ENCODE data around the gene UBE2F.
"Not testable (repeated sequence)": the region's sequence is repeated elsewhere in the genome, so short reads cannot be mapped to it uniquely, and the experiment has no call there.

Gene UBE2F

GRCh38 chr2:238057696-238058575 is 91.1 kb downstream of the UBE2F start:
- not testable (repeated sequence) for DNase-seq

GRCh38 chr2:238059505-238059904 is 92.7 kb downstream of the UBE2F start:
- DNase-seq: no peak

- no peak for DNase-seq
These were observed 93.3 kb downstream of the UBE2F start for GRCh38 chr2:238060096-238060541.

- peak; percentile 99 for DNase-seq
These were observed 93.9 kb downstream of the UBE2F start, which contains the start of gene SCLY for GRCh38 chr2:238060542-238061314. Gene SCLY (plus strand): TSS chr2:238061001. CDS start chr2:238061055, 54 bp downstream.

GRCh38 chr2:238061315-238062202 is 94.7 kb downstream of the UBE2F start:
- peak; percentile 12 for DNase-seq

- DNase-seq: no peak
These were observed 96.8 kb downstream of the UBE2F start for GRCh38 chr2:238063414-238064189.

- DNase-seq: no peak
These were observed 97.6 kb downstream of the UBE2F start for GRCh38 chr2:238064376-238064775.

GRCh38 chr2:238065071-238065846 is 98.4 kb downstream of the UBE2F start:
- DNase-seq: no peak

- DNase-seq: no peak
These were observed 99.4 kb downstream of the UBE2F start for GRCh38 chr2:238066218-238066617.

GRCh38 chr2:238066718-238067117 is 99.9 kb downstream of the UBE2F start:
- DNase-seq: not testable (repeated sequence)

GRCh38 chr2:238067939-238068338 is 101.1 kb downstream of the UBE2F start:
- DNase-seq: no peak

- DNase-seq: no peak
These were observed 102.4 kb downstream of the UBE2F start for GRCh38 chr2:238069021-238069709.

GRCh38 chr2:238069877-238070276 is 103.1 kb downstream of the UBE2F start:
- no peak for DNase-seq

- no peak for DNase-seq
These were observed 108.6 kb downstream of the UBE2F start for GRCh38 chr2:238075397-238075796.

- no peak for DNase-seq
These were observed 110.5 kb downstream of the UBE2F start for GRCh38 chr2:238077292-238077691.

GRCh38 chr2:238079874-238080327 is 113.1 kb downstream of the UBE2F start:
- no peak for DNase-seq

- DNase-seq: no peak
These were observed 113.7 kb downstream of the UBE2F start for GRCh38 chr2:238080518-238080917.

- no peak for DNase-seq
These were observed 114.3 kb downstream of the UBE2F start for GRCh38 chr2:238081150-238081549.

GRCh38 chr2:238081561-238081960 is 114.7 kb downstream of the UBE2F start:
- DNase-seq: no peak

- DNase-seq: no peak
These were observed 115.3 kb downstream of the UBE2F start for GRCh38 chr2:238082151-238082550.
